ENCODE data around the gene MTFMT.
A peak's percentile ranks its signal among the peaks of the same experiment; 100 is the strongest.
"Not testable (repeated sequence)": the region's sequence is repeated elsewhere in the genome, so short reads cannot be mapped to it uniquely, and the experiment has no call there.

MTFMT gene

DNA sequence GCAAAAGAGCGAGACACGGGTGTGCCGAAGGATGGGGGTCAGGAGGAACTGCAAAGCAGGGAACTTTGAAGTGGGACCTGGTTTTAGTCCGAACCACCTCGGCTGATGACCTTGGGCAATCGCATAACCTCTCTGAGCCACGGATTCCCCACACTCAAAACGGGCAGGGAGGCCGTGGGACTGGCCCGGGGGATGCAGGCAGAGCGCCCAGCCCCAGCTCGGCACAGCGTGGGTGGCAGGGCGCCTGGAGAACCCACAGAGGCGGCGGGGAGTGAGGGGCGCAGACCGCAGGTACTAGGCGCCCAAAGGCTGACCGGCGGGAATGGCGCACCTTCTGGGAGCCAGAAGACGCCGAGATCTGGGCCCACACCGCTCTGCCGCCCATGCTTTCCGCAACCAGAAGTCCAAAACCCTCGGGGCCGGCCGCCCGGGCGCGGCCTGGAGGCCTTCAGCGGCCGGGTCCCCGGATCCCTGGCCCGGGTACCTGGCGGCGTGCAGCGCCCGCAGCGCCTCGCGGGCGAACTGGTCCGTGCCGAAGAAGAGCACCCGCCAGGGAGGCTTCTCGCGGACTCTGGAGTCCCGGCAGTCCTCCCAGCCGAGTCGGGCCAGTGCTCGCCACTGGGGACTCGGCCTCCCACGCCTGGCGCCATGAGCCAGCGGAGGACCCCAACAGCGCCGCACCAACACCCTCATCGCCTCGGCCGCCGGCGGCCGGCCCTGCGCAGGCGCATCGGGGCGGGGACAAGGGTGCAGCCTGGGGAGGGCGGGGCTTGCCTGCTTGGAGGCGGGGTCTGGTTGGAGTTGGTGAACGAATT, at the start of gene MTFMT:
Gene MTFMT, minus strand, starts transcription at position 719 of the 815 bp plus-strand sequence. Its CDS starts 26 bp downstream, at position 693.
- peak; percentile 80 to 82 for DNase-seq

DNA sequence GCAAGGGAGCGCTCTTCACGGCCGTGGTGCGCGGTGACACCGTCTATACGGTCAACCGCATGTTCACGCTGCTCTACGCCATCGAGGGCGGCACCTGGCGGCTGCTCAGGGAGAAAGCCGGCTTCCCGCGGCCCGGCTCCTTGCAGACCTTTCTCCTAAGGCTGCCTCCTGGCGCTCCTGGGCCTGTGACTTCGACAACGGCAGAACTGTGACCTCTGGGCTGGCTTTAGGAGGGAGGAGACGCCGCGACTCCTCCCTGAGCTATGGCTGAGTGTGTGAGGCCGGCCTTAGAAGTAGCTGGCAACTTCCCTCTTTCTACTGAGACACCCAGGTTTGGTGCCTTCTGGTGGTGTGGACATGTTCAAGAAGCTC, 48.5 kb upstream of the MTFMT start:
- no peak for DNase-seq

DNA sequence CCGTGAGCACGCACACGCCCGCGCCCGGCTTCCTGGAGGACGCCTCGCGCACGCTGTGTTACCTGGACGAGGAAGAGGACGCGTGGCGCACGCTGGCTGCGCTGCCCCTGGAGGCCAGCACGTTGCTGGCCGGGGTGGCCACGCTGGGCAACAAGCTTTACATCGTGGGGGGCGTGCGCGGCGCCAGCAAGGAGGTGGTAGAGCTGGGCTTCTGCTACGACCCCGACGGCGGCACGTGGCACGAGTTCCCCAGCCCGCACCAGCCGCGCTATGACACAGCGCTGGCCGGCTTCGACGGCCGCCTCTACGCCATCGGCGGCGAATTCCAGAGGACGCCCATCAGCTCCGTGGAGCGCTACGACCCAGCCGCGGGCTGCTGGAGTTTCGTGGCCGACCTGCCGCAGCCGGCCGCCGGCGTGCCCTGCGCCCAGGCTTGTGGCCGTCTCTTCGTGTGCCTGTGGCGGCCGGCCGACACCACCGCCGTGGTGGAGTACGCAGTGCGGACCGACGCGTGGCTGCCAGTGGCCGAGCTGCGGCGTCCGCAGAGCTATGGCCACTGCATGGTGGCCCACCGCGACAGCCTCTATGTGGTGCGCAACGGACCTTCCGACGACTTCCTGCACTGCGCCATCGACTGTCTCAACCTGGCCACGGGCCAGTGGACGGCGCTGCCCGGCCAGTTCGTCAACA, 48.0 kb upstream of the MTFMT start:
- no peak for DNase-seq

DNA sequence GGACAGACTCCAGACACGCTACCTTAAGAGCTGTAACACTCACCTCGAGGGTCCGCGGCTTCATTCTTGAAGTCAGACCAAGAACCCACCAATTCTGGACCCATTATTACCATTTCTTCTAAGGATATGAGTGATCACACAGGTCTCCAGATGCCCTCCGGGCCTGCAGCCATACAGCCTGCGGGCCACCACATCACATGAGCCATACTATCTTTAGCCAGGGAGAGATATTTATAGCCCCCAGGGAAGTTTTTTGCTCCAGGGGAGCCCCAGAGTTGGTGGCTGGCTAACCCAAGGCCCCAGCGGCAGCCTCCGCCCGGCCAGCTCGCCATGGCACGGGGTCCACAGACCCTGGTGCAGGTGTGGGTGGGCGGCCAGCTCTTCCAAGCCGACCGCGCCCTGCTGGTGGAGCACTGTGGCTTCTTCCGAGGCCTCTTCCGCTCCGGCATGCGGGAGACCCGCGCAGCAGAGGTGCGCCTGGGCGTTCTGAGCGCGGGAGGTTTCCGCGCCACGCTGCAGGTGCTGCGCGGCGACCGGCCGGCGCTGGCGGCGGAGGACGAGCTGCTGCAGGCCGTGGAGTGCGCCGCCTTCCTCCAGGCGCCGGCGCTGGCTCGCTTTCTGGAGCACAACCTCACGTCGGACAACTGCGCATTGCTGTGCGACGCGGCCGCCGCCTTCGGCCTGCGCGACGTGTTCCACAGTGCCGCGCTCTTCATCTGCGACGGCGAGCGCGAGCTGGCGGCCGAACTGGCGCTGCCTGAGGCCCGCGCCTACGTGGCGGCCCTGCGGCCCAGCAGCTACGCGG, 47.2 kb upstream of the MTFMT start, which contains the start of gene KBTBD13:
Gene KBTBD13, plus strand, starts transcription at position 261 of the 805 bp plus-strand sequence. Its CDS starts 70 bp downstream, at position 331.
- no peak for DNase-seq

DNA sequence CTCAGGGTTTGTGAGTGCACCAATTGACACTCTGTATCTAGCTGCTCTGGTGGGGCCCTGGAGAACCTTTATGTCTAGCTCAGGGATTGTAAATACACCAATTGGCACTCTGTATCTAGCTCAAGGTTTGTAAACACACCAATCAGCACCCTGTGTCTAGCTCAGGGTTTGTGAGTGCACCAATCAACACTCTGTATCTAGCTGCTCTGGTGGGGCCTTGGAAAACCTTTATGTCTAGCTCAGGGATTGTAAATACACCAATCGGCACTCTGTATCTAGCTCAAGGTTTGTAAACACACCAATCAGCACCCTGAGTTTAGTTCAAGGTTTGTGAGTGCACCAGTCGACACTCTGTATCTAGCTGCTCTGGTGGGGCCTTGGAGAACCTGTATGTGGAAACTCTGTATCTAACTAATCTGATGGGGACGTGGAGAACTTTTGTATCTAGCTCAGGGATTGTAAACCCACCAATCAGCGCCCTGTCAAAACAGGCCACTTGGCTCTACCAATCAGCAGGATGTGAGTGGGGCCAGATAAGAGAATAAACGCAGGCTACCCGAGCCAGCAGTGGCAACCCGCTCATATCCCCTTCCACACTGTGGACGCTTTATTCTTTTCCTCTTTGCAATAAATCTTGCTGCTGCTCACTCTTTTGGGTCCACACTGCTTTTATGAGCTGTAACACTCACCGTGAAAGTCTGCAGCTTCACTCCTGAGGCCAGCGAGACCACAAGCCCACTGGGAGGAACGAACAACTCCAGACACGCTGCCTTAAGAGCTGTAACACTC, 46.4 kb upstream of the MTFMT start:
- not testable (repeated sequence) for DNase-seq

DNA sequence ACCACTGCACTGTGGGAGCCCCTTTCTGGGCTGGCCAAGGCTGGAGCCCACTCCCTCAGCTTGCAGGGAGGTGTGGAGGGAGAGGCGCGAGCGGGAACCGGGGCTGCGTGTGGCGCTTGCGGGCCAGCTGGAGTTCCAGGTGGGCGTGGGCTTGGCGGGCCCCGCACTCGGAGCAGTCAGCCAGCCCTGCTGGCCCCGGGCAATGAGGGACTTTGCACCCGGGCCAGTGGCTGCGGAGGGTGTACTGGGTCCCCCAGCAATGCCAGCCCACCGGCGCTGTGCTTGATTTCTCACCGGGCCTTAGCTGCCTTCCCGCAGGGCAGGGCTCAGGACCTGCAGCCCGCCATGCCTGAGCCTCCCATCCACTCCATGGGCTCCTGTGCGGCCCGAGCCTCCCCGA, 45.5 kb upstream of the MTFMT start:
- DNase-seq: not testable (repeated sequence)

DNA sequence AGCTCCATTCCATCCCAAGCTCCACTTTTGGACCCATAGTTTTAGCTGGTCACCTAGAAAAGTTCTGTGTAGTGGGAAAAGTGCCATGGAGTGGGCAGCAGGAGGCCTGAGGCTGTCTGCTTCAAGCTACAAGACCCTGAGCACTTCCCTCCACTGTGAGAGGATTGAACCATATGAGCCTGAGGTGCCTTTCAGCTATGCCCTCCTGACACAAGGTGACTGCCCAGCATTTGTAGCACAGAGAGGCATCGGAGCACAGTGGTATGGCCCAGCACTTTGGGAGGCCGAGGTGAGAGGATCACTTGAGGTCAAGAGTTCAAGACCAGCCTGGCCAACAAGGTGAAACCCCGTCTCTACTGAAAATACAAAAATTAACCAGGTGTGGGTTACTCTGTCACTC, 43.2 kb upstream of the MTFMT start:
- no peak for DNase-seq

DNA sequence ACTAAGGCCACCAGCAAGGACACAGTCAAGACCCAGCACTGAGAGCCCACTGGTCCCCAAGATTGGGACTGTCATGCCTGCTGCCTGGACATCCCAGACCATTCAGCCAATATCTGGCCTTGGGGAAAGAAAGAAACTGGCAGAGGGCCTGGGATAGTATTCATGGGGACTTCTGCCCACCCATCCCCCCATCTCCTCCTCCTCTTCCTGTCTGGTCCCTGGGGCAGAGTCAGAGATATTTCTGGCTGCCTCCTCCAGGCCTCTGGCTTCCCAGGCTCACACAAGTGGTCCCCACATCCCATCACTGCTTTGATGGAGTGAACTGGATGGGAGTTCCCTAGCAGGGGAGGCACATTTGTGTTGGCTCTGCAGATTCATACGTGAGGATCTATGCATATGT, 42.6 kb upstream of the MTFMT start:
- DNase-seq: no peak

DNA sequence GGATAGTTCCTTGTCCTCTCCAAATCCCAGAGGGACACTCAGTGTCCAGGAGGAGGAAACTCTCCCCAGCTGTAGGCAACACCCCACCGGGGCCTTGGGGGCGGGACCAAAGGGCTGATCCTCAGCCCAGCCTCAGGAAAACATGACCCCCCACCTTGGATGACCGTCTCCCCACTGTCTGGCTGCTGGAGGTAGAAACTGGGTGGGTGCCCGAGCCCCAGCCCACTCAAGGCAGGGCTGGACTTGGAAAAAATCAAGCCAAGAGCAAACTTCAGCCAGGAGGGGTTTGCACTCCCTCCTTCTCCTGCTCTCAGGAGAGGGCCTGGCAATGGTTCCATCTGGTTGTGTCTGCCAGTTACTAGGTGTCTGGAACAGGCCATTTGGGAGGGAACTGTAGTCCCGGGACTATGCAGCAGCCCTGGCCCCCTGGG, 42.0 kb upstream of the MTFMT start:
- no peak for DNase-seq

DNA sequence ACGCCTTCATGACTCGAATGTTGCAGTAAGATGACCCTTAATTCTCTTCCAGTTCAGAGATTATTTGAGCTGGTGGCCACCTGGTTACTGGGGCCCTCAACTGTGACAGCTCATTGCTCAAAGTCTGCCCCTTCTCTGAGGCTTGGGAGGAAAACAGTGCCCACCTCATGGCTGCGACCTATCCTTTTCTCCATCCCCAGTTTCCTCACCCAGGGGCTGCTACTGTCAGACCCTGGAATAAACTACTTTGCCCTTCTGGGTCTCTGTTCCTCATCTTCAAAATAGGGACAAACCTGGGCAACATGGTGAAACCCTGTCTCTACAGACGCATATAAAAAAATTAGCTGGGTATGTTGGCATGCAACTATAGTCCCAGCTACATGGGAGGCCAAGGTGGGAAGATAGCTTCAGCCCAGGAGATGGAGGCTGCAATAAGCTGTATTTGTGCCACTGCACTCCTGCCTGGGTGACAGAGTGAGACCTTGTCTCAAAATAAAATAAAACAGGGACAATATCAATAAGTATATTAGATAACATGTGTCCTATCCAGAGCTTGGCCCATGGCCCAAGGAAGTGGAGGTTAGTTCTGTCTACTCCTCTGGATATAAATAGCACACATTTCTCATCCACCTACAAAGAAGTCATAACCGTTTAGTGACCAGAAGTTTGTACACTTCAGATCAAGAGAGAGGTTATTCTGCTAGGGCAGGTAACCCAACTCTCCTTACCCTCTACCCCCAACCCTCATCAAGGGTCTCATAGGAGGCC, 40.5 kb upstream of the MTFMT start:
- DNase-seq: no peak

DNA sequence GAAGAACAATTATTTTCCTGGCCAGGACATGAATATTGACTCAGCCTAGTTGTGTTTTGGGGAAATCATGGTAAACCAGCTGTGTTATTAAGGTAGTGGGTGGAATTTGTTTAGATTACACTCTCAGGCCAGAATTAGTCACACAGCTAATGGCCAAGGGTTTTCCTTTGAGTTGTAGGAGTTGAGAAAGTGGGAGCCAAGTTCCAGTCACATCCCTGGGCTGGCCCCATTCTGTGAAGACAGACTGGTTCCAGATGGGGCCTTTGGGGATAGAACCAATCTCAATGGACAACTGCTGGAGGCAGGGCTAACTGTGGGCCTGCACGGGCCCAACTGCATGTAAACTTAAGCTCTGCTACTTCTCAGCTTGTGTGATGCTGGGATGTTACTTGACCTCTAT, 39.7 kb upstream of the MTFMT start:
- DNase-seq: no peak

DNA sequence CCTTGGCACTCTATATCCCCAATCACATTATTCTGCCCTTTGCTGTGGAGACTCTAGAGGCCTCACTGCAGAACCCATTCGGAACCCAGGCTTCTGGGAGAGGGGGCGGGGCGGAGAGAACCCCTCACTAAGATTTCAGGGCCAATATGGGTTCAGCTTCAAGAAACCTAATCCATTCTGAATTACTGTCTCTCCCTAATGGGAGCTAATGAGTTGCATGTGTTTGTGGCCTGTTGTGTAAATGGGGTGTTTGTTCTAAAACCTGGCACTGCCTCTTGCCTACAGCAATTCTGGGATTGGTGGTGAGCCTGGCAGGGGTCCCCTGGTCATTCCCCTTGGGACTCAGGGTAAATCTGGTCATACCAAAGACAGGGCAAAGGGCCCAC, 39.0 kb upstream of the MTFMT start:
- no peak for DNase-seq

DNA sequence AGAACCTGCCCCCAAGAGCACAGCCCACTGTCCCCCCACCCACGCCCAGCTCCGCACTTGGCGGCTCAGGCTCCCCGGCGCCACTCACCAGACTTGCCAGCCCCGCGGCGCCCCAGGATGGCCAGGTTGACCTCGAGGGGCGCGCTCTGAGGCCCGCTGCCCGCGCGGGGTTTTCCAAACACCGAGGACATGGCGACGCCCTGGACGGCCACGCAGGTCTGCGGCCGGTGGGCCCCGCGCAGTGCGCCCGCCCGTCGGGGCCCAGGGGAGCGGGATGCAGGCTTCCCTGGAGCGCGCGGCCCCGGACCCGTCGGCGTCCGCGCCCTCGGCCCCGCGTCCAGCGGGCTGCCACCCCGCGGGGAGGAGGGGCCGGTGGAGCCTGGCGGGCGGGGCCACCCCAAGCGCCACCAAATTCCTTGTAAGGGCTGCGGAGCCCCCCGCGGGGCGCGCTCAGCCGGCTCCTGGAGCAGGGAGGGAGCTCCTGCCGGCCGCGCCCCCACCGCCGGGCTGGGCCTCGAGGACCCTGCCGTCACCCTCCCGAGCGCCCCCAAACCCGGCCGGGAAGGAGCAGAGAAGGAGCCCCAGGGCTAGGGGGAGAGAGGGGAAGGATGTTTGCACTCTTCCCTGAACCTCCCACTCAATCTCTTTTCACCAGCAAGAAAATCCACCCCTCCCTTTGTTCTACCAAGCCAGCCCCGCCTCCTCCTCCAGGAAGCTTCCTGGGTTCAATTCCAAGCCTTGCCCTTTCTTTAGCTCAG, 38.4 kb upstream of the MTFMT start, which contains the start of gene RASL12:
Gene RASL12, minus strand, starts transcription at position 347 of the 758 bp plus-strand sequence. Its CDS starts 156 bp downstream, at position 191.
- DNase-seq: no peak

DNA sequence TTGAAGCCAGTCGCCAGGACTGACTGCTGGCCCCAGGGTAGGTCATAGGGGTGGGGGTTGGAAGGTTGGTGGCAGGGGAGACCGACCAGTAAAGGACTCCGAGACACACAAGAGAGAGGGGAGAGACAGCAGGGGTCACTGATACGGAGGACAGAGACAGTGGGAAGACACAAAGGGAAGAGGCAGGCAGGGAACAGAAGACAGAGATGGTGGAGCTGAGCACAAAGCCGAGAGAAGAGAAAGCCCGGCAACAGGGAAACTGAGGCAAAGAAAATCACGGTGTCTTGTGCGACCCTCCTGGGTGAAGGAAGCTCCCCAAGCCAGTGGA, 37.8 kb upstream of the MTFMT start:
- no peak for DNase-seq

DNA sequence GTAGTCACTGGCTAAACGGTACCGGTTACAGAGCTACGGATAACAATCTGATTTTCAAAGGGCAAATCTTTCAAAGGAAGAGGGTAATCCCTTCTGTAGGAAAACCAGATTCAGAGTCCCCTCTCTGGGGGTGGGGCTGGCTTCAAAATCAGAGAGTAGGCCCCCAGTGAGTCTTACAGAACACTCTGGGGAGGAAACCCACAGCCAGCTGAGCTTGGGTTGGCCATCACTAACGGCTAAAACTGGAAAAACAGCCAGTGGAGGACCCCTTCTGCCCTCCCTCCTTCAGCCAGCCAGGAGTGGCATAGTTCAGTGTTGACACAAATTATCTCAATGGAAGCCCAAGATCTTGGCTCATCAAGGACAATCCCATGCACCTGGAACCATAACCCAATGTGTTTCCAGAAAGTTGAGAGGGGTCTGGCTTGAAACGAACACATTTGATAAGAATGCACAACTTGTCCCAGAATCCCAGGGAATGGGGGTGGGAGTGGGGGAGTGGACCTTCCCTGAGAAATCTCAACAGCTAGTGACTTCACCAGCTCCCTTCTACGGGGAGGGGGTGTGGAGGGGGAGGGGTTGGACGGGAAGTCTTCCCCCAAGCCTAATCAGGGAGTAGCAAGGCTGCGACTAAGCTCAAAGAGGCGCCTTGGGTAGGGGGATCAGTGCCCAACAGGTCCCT, 37.3 kb upstream of the MTFMT start:
- no peak for DNase-seq

DNA sequence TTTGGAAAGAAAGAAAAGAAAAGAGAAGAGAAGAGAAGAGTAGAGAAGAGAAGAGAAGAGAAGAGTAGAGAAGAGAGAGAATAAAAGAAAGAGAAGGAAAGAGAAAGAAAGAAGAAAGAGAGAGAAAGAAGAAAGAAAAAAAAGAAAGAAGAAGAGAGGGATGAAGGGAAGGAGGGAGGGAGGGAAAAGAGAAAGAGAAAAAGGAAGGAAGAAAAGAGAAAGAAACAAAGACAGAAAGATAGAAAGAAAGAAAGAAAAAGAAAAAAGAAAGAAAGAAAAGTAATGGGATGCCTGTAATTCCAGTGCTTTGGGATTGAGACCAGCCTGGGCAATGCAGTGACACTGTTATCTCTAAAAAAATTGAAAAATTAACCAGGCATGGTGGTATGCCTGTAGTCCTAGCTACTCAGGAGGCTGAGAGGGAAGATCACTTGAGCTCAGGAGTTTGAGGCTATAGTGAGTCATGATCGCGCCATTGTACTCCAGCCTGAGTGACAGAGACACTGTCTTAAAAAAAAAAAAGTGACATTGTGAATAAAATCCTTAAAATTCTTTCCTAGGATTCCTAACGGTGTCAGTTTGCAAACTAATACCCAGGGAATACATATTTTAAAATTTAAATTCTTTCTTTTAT, 36.7 kb upstream of the MTFMT start:
- DNase-seq: no peak

DNA sequence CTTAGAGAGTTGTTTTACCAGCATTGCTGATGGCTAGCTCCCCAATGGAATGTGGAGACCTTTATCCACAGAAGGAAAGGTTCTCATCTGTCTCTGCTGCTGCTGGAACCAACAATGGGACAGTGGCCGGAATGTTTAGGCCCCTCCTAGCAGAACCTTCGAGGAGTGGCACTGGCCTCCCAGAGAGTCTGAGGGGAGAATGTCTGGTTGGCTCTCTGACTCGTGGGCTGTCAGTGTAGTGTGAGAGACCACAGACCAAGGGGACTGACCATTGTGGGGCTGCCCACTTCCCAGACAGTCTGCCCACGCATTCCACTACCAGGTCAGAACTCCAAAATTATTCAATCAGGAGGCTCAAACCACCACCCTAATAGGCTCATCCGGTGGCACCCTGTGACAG, 33.3 kb upstream of the MTFMT start:
- no peak for DNase-seq

DNA sequence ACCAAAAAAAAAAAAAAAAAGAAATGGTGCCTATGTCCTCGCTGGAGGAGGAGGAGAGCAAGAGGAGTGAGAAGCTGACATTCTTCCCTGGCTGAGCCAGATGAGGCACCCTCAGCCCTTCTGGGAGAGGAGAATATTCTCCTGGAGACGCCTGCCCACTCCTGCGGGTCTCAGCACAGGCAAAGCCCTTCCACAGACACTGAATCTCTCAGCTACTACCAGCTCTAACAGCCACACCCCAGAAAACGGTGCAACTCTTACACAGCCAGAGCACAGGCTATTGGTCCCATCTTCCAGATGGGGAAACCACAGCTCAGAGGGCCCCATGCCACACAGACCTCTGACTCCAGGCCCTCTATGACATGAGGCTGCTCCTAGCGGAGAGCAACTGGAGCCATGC, 32.6 kb upstream of the MTFMT start:
- no peak for DNase-seq

DNA sequence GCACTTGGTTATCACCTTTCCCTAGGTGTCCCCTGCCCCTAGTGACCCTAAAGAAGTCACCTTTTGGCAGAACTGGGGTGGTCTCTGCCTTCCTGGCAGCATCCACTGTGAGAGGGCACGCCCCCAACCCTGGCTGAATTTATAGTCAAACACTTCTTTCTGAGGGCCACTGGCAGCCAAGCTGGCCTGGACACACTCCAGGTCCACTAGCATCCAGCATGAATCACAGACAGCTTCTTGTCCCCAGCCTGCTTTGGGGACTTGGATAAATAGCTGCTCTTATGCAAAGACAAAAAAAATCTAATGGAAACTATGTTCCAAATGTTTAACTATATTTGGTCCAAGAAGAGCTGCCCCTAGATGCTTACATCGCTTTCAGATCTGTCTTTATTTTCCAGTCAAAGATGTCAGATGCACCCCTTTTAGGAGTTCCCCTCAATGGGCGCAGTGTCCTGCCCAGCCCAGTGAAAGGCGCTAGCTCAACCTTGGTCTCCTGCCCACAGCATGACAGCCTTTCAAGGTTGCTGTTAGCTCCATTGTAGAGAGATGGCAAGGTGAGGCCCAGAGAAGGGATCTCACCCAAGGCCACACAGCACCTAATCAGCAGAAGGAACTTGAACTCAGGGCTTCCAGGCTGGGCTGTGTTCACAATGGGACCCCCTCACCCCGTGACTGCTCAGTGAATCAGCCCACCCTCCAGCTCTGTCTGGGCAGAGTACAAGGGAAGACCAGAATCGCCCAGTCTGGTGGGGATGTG, 31.4 kb upstream of the MTFMT start:
- no peak for DNase-seq
